Astrocyte (in vitro differentiated cells and primary cell): Measurements from ENCODE around the gene ITGA2B. TPM values are rescaled to one million over a fixed set of nuclear protein-coding genes. Genes with fewer than 3 reads are reported as not detected.

Experiments used
- DNase-seq: peaks from one replicate; pipeline ENCODE4 v3.0.0-alpha.2; 2010; ENCODE audit warnings: low read depth
- FAIRE-seq: peaks from 2 replicates; lab custom pipeline; 2011; peaks lifted over from hg19 to GRCh38; lab: Jason Lieb, UNC
- H2AFZ ChIP-seq: 2 replicates; pipeline ENCODE4 v1.6.0; 2012; ENCODE audit warnings: low read depth, low read length, inconsistent platforms
- H3K27ac ChIP-seq: 2 replicates; pipeline ENCODE4 v1.5.1; 2011; ENCODE audit warnings: low read depth, low read length, inconsistent platforms
- H3K27me3 ChIP-seq: 2 replicates; pipeline ENCODE4 v1.6.0; 2011; ENCODE audit warnings: low read length, inconsistent platforms; ENCODE audit not compliant: insufficient read depth
- H3K36me3 ChIP-seq: 2 replicates; pipeline ENCODE4 v1.5.1; 2011; ENCODE audit warnings: low read length, inconsistent platforms; ENCODE audit not compliant: insufficient read depth
- H3K4me1 ChIP-seq: 2 replicates; pipeline ENCODE4 v1.5.1; 2011; ENCODE audit warnings: low read length, inconsistent platforms; ENCODE audit not compliant: insufficient read depth
- H3K4me2 ChIP-seq: 2 replicates; pipeline ENCODE4 v1.6.0; 2012; ENCODE audit warnings: low read length, inconsistent platforms
- H3K4me3 ChIP-seq: 2 replicates; pipeline ENCODE4 v1.5.1; 2011; ENCODE audit warnings: low read depth, mild to moderate bottlenecking, low read length, inconsistent platforms; ENCODE audit not compliant: insufficient read depth
- H3K79me2 ChIP-seq: 2 replicates; pipeline ENCODE4 v1.6.0; 2012; ENCODE audit warnings: mild to moderate bottlenecking, low read length, inconsistent platforms; ENCODE audit not compliant: insufficient read depth
- H3K9ac ChIP-seq: 2 replicates; pipeline ENCODE4 v1.6.0; 2012; ENCODE audit warnings: mild to moderate bottlenecking, low read length, inconsistent platforms
- H3K9me3 ChIP-seq: 2 replicates; pipeline ENCODE4 v1.5.1; 2012; ENCODE audit warnings: low read depth, mild to moderate bottlenecking, low read length, inconsistent platforms; ENCODE audit not compliant: insufficient read depth
- H4K20me1 ChIP-seq: 2 replicates; pipeline ENCODE4 v1.6.0; 2012; ENCODE audit warnings: low read length, inconsistent platforms; ENCODE audit not compliant: insufficient read depth
- H3K27ac Mint-ChIP-seq: one replicate; pipeline ENCODE4 v1.8.0; 2021; ENCODE audit warnings: mild to moderate bottlenecking, mixed read lengths; ENCODE audit not compliant: unreplicated experiment
- H3K27me3 Mint-ChIP-seq: one replicate; pipeline ENCODE4 v1.8.0; 2021; ENCODE audit warnings: low read depth, mixed read lengths; ENCODE audit not compliant: unreplicated experiment
- H3K36me3 Mint-ChIP-seq: one replicate; pipeline ENCODE4 v1.8.0; 2021; ENCODE audit warnings: low read depth, mixed read lengths; ENCODE audit not compliant: unreplicated experiment
- H3K4me1 Mint-ChIP-seq: one replicate; pipeline ENCODE4 v1.8.0; 2021; ENCODE audit warnings: low read depth, mixed read lengths; ENCODE audit not compliant: unreplicated experiment
- H3K4me3 Mint-ChIP-seq: one replicate; pipeline ENCODE4 v1.8.0; 2021; ENCODE audit warnings: mild to moderate bottlenecking, moderate library complexity, mixed read lengths; ENCODE audit not compliant: unreplicated experiment
- H3K9me3 Mint-ChIP-seq: one replicate; pipeline ENCODE4 v1.8.0; 2021; ENCODE audit warnings: mild to moderate bottlenecking, mixed read lengths; ENCODE audit not compliant: unreplicated experiment
- EZH2 ChIP-seq: IDR thresholded peaks from 2 replicates; pipeline ENCODE4 v1.6.1; 2012; ENCODE audit warnings: mild to moderate bottlenecking, low read length, inconsistent platforms; ENCODE audit not compliant: insufficient read depth
- total RNA-seq: library from RNA; stranded (reverse); gene quantifications from 2 replicates; pipeline ENCODE4 v1.2.1, GENCODE V29; 2021
- TF ChIP-seq, protein P1 (sequence below): IDR thresholded peaks from 2 replicates; pipeline ENCODE4 v1.5.1; 2011; ENCODE audit warnings: low read depth, mild to moderate bottlenecking, inconsistent platforms, low read length, moderate library complexity; ENCODE audit not compliant: insufficient read depth

The ITGA2B gene
- total RNA-seq, 1 donor from 2014 or later, result 0.68 TPM

DNA sequence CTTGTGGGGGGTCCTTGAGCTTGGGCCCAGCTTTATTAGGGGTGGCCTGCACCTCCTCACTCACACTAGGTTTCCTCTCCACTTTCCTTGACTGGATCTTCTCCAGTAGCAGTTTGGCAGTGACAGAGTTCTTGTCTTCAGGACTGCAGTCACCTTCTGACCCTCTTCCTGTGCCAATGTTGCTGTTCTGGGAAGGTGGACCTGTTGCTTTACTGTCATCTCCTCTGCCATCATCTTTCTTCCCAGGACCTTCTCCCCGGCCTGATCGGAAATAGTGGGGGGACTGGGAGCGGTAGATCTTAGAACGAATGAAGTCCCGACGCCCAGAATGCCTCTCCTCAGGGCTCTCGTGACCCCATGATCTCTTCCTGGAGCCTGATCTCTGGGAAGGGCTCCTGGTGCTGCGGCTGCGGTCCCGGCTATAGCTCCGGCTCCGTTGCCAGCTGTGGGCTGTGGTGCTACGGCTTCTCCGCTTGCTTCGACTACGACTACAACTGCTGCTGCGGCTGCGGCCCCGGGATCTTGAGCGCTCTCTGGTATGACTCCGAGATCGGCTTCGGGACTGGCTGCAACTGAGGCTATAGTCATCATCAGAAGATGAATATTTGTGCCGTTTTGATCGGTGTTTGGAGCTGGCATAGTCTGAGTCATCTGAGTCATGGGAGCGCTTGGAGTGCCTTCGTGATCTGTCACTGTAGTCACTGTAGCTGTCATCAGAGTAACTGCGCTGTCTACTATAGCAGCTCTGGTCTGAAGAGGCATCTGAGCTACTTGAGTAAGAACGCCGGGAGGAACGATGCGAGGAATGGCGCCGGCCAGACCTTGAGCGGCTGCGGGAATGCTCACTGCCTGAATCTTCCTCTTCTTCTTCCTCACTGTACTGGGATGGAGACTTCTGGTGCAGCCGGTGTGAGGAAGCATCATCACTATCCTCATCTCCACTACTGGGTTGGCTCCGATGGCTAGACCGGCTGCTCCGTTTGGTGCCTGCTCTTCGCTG is 9.5 kb upstream of the ITGA2B start:
- peaks cover 24% of the 10 kb centered on the region for H3K36me3 Mint-ChIP-seq
- no peak overlapping the region for H3K4me3 ChIP-seq
- H4K20me1 ChIP-seq, result peaks cover 16% of the 10 kb centered on the region
- no peak overlapping the region for H3K27ac ChIP-seq
- no peaks in the 10 kb centered on the region for H3K4me1 ChIP-seq
- peaks cover 30% of the 10 kb centered on the region for H3K36me3 ChIP-seq
- no peak overlapping the region for H3K4me3 Mint-ChIP-seq
- H3K27ac Mint-ChIP-seq, result no peak overlapping the region
- H3K9me3 Mint-ChIP-seq, result no peaks in the 10 kb centered on the region
- no peak overlapping the region for H3K4me2 ChIP-seq
- H3K79me2 ChIP-seq, result no peaks in the 10 kb centered on the region
- H3K27me3 ChIP-seq, result no peaks in the 10 kb centered on the region
- H3K4me1 Mint-ChIP-seq, result no peaks in the 10 kb centered on the region
- H2AFZ ChIP-seq, result no peak overlapping the region
- no peaks in the 10 kb centered on the region for H3K27me3 Mint-ChIP-seq
- DNase-seq (peak; percentile 3), FAIRE-seq (no peak)
- H3K9me3 ChIP-seq, result no peaks in the 10 kb centered on the region
- TF ChIP-seq, protein P1, sequence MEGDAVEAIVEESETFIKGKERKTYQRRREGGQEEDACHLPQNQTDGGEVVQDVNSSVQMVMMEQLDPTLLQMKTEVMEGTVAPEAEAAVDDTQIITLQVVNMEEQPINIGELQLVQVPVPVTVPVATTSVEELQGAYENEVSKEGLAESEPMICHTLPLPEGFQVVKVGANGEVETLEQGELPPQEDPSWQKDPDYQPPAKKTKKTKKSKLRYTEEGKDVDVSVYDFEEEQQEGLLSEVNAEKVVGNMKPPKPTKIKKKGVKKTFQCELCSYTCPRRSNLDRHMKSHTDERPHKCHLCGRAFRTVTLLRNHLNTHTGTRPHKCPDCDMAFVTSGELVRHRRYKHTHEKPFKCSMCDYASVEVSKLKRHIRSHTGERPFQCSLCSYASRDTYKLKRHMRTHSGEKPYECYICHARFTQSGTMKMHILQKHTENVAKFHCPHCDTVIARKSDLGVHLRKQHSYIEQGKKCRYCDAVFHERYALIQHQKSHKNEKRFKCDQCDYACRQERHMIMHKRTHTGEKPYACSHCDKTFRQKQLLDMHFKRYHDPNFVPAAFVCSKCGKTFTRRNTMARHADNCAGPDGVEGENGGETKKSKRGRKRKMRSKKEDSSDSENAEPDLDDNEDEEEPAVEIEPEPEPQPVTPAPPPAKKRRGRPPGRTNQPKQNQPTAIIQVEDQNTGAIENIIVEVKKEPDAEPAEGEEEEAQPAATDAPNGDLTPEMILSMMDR, result no peak
- TF ChIP-seq EZH2, result no peak
- no peak overlapping the region for H3K9ac ChIP-seq

GRCh38 chr17:44397479-44398440 is 8.3 kb upstream of the ITGA2B start:
- Histone ChIP-seq H3K36me3 (peaks cover 30% of the 10 kb centered on the region), H3K79me2 (no peaks in the 10 kb centered on the region), H3K9ac (no peak overlapping the region), H3K4me1 (peaks cover 4% of the 10 kb centered on the region), H3K27me3 (no peaks in the 10 kb centered on the region), H3K4me3 (no peak overlapping the region), H4K20me1 (peaks cover 16% of the 10 kb centered on the region), H3K9me3 (no peaks in the 10 kb centered on the region), H3K27ac (no peak overlapping the region), H2AFZ (no peak overlapping the region), H3K4me2 (no peak overlapping the region)
- Mint-ChIP-seq H3K9me3 (no peaks in the 10 kb centered on the region), H3K27me3 (no peaks in the 10 kb centered on the region), H3K27ac (no peak overlapping the region), H3K4me3 (no peak overlapping the region), H3K4me1 (no peaks in the 10 kb centered on the region), H3K36me3 (peaks cover 24% of the 10 kb centered on the region)
- no peak for DNase-seq
- no peak for FAIRE-seq
- no peak for TF ChIP-seq EZH2
- TF ChIP-seq, protein P1, result no peak
